ENCODE results near the gene YIF1A.

The YIF1A gene

GRCh38 chr11:66289548-66290329, 796 bp upstream of the YIF1A start (continued):
- TF ChIP-seq FEZF1 (tag by site-specific recombination; IDR thresholded peaks at IDR 0.05): no peak
- no peak for TF ChIP-seq ZNF398 (tag by site-specific recombination; IDR thresholded peaks at IDR 0.05)
- TF ChIP-seq ZNF2 (tag by site-specific recombination; IDR thresholded peaks at IDR 0.05): 0 out of 2 replicates have a peak, but pooled peaks have one; percentile 27
- 0 out of 2 replicates have a peak, but pooled peaks have one; percentile 8 for TF ChIP-seq KLF9 (tag by site-specific recombination; IDR thresholded peaks at IDR 0.05; ENCODE audit: low read depth)
- peak; percentile 18; the same call in 1 of the 2 replicates for TF ChIP-seq SP7 (tag by site-specific recombination; IDR thresholded peaks at IDR 0.05)
- peak; percentile 78 for TF ChIP-seq ZFHX2 (tag by site-specific recombination; conservative IDR thresholded peaks at IDR 0.05)

DNA sequence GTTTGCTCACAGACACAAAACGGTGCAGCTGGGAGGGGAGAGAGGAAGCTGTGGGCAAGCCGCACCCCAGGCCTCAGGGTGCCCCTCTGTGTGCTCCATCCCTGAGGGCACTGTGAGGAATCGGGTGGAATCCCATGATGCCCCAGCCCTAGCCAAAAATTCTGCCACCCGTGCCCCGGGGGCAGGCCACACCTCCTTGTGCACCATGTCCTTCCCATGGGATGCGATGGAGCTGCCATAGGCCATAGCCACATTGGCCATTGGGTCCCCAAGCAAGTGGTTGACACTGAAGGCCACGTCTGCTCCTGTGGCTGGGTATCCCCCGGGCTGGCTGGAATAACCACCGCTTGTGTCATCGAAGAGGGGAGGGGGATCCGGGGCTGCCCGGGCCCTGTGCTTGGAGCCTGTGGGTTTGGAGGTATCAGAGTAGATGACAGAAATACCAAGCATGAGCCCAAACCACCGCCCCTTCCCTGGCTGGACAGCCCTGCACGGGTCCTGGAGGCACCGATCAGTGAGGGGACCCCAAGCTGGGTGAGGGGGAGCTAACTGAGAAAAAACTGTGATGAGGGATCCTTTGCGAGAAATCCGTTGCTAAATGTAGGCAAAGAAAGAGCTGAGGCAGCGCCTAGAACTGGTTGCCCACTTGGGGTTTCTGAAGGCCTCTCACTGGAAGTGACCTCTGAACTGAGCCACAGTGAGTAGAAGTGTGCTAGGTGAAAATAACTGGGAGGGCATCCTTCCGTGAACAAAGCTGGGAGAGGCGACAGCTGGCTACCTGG, 863 bp downstream of the YIF1A start:
- peak overlapping the region; percentile 44; the same call in 1 of the 2 replicates for H3K27ac ChIP-seq (ENCODE audit: extremely low read depth, low read depth, low read length)
- POLR2A ChIA-PET: interaction anchor here (0.7 to 1.8 kb wide), 8 partner anchors 8 to 192 kb away, joined by 3 to 13 read pairs (median 8); partner anchors contain the start of genes DPP3 and RAB1B
- H3K36me3 ChIP-seq (ENCODE audit: control insufficient read depth in 2 of 2, insufficient read depth in 1 of 2, low read length in 2 of 2): peaks cover 0 to 29% of the 10 kb centered on the region in 2 experiments; a peak in 1 of 3 replicates
- H3K4me3 ChIP-seq (ENCODE audit: low read depth, low read length): peak overlapping the region; percentile 79
- H3K9me3 ChIP-seq (ENCODE audit: control insufficient read depth, insufficient read depth, low read depth, low read length): no peaks in the 10 kb centered on the region
- CTCF ChIA-PET: interaction anchor here (0.5 to 2.3 kb wide), 9 partner anchors 9 to 101 kb away, joined by 3 to 9 read pairs (median 5); partner anchors contain the start of gene RAB1B
- H3K4me1 ChIP-seq (ENCODE audit: control insufficient read depth, insufficient read depth, low read length): no peaks in the 10 kb centered on the region
- TF ChIP-seq KLF9 (tag by site-specific recombination; IDR thresholded peaks at IDR 0.05; ENCODE audit: low read depth) (no peak), ZNF24 (tag by site-specific recombination; IDR thresholded peaks at IDR 0.05) (no peak), ZNF350 (tag by site-specific recombination; IDR thresholded peaks at IDR 0.05) (no peak), ZNF449 (tag by site-specific recombination; IDR thresholded peaks at IDR 0.05) (no peak), ZNF266 (tag by site-specific recombination; IDR thresholded peaks at IDR 0.05; ENCODE audit: low read depth) (no peak), ATF2 (tag by site-specific recombination; IDR thresholded peaks at IDR 0.05; ENCODE audit: low read depth) (no peak)

- Histone ChIP-seq H3K9me3 (ENCODE audit: control insufficient read depth, insufficient read depth, low read depth, low read length) (no peaks in the 10 kb centered on the region), H3K4me3 (ENCODE audit: low read depth, low read length) (no peak overlapping the region), H3K36me3 (ENCODE audit: control insufficient read depth in 2 of 2, insufficient read depth in 1 of 2, low read length in 2 of 2) (peaks cover 0 to 31% of the 10 kb centered on the region in 2 experiments; a peak in 1 of 3 replicates), H3K4me1 (ENCODE audit: control insufficient read depth, insufficient read depth, low read length) (no peaks in the 10 kb centered on the region), H3K27ac (ENCODE audit: extremely low read depth, low read depth, low read length) (no peak overlapping the region)
- CTCF ChIA-PET: interaction anchor here (0.9 to 2.1 kb wide), 2 partner anchors 65 to 102 kb away, joined by 4 to 5 read pairs; no protein-coding TSS in a partner anchor
- POLR2A ChIA-PET: interaction anchor here (0.7 kb wide), 1 partner anchor 193 kb away, joined by 3 read pairs; the partner anchor contains the start of gene DPP3
- TF ChIP-seq ZNF76 (tag by site-specific recombination; IDR thresholded peaks at IDR 0.05; ENCODE audit: borderline replicate concordance, low read depth): no peak
- TF ChIP-seq ZNF18 (tag by site-specific recombination; IDR thresholded peaks at IDR 0.05): no peak
- TF ChIP-seq BCL11B (tag by site-specific recombination; IDR thresholded peaks at IDR 0.05; ENCODE audit: low read depth): no peak
- TF ChIP-seq, protein P1, sequence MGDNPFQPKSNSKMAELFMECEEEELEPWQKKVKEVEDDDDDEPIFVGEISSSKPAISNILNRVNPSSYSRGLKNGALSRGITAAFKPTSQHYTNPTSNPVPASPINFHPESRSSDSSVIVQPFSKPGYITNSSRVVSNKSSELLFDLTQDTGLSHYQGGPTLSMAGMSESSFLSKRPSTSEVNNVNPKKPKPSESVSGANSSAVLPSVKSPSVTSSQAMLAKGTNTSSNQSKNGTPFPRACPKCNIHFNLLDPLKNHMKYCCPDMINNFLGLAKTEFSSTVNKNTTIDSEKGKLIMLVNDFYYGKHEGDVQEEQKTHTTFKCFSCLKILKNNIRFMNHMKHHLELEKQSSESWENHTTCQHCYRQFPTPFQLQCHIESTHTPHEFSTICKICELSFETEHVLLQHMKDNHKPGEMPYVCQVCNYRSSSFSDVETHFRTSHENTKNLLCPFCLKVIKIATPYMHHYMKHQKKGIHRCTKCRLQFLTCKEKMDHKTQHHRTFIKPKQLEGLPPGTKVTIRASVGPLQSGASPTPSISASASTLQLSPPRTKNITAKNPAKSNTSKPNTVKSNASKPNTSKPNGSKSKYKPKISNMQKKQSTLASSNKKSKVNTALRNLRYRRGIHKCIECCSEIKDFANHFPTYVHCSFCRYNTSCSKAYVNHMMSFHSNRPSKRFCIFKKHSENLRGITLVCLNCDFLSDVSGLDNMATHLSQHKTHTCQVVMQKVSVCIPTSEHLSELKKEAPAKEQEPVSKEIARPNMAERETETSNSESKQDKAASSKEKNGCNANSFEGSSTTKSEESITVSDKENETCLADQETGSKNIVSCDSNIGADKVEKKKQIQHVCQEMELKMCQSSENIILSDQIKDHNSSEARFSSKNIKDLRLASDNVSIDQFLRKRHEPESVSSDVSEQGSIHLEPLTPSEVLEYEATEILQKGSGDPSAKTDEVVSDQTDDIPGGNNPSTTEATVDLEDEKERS (tag by site-specific recombination; IDR thresholded peaks at IDR 0.05): no peak
- TF ChIP-seq, protein P2, sequence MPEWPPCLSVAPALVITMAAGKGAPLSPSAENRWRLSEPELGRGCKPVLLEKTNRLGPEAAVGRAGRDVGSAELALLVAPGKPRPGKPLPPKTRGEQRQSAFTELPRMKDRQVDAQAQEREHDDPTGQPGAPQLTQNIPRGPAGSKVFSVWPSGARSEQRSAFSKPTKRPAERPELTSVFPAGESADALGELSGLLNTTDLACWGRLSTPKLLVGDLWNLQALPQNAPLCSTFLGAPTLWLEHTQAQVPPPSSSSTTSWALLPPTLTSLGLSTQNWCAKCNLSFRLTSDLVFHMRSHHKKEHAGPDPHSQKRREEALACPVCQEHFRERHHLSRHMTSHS (tag by site-specific recombination; IDR thresholded peaks at IDR 0.05): no peak
- TF ChIP-seq ZNF311 (tag by site-specific recombination; IDR thresholded peaks at IDR 0.05; ENCODE audit: borderline replicate concordance): no peak
These were observed 1.6 kb downstream of the YIF1A start for GRCh38 chr11:66287211-66287888.

Data from HEK293 (cell line).